Measurements from ENCODE around the gene RIMBP2.

- no peak for TF ChIP-seq SIN3A (IDR thresholded peaks at IDR 0.05; ENCODE audit: borderline replicate concordance in 2 of 2, control insufficient read depth in 1 of 2, low read depth in 2 of 2, low read length in 2 of 2)
- TF ChIP-seq SP1 (CRISPR knock-in tag; IDR thresholded peaks at IDR 0.05), result no peak
- TF ChIP-seq POLR2A (conservative IDR thresholded peaks at IDR 0.05), result no peak
- TF ChIP-seq CTCF (IDR thresholded peaks at IDR 0.05 in 2 of 3, conservative IDR thresholded peaks at IDR 0.05 in 1 of 3; ENCODE audit: insufficient read depth in 2 of 3, low read depth in 1 of 3, low read length in 3 of 3), result no peak
- TF ChIP-seq ZNF780A (CRISPR knock-in tag; IDR thresholded peaks at IDR 0.05), result no peak
- TF ChIP-seq HDAC1 (IDR thresholded peaks at IDR 0.05), result no peak
- TF ChIP-seq TARDBP (IDR thresholded peaks at IDR 0.05), result no peak
- TF ChIP-seq NCOA1 (IDR thresholded peaks at IDR 0.05; ENCODE audit: low read depth), result no peak
These were observed 46.2 kb upstream of the RIMBP2 start for GRCh38 chr12:130762319-130762675.

Measured in K562 (cell line).